SK-N-SH treated with all-trans-retinoic acid at 6 μM for 48 hours (cell line): Measurements from ENCODE around the gene HDDC3.

Experiments used
- BACH2 ChIP-seq: fragments of 250-450 bp; sonication (Bioruptor Pico); IDR thresholded peaks from 2 replicates; pipeline ENCODE4 v1.9.0; 2021; ENCODE audit warnings: mild to moderate bottlenecking, borderline replicate concordance
- CREB5 ChIP-seq: fragments of 250-450 bp; sonication (Bioruptor Pico); IDR thresholded peaks from 2 replicates; pipeline ENCODE4 v1.5.1; 2020; ENCODE audit warnings: low read depth, mild to moderate bottlenecking, moderate library complexity
- CSDC2 ChIP-seq: fragments of 250-450 bp; sonication (Bioruptor Pico); IDR thresholded peaks from 2 replicates; pipeline ENCODE4 v1.5.0; 2020; ENCODE audit warnings: mild to moderate bottlenecking, moderate library complexity
- ISL1 ChIP-seq: fragments of 250-450 bp; sonication (Bioruptor Pico); IDR thresholded peaks from 2 replicates; pipeline ENCODE4 v2.1.2; 2022; ENCODE audit warnings: mild to moderate bottlenecking, moderate library complexity
- PATZ1 ChIP-seq: fragments of 250-450 bp; sonication (Bioruptor Pico); IDR thresholded peaks from 2 replicates; pipeline ENCODE4 v1.8.0; 2020; ENCODE audit warnings: mild to moderate bottlenecking, moderate library complexity, borderline replicate concordance
- POU6F1 ChIP-seq: fragments of 250-450 bp; sonication (Bioruptor Pico); IDR thresholded peaks from 2 replicates; pipeline ENCODE4 v1.8.0; 2021; ENCODE audit warnings: low read depth, mild to moderate bottlenecking, moderate library complexity, borderline replicate concordance
- RARB ChIP-seq: fragments of 250-450 bp; sonication (Bioruptor Pico); IDR thresholded peaks from 2 replicates; pipeline ENCODE4 v1.8.0; 2021; ENCODE audit warnings: mild to moderate bottlenecking, moderate library complexity
- TCF4 ChIP-seq: fragments of 250-450 bp; sonication (Bioruptor Pico); IDR thresholded peaks from 2 replicates; pipeline ENCODE4 v1.8.0; 2021; ENCODE audit warnings: mild to moderate bottlenecking, moderate library complexity, borderline replicate concordance
- ZC3H10 ChIP-seq: fragments of 250-450 bp; sonication (Bioruptor Pico); IDR thresholded peaks from 2 replicates; pipeline ENCODE4 v1.5.1; 2021; ENCODE audit warnings: mild to moderate bottlenecking, moderate library complexity
- ZFP3 ChIP-seq: fragments of 250-450 bp; sonication (Bioruptor Pico); IDR thresholded peaks from 2 replicates; pipeline ENCODE4 v1.5.0; 2020; ENCODE audit warnings: mild to moderate bottlenecking, moderate library complexity
- ZFP30 ChIP-seq: fragments of 450-650 bp; formaldehyde crosslinking; IDR thresholded peaks from 2 replicates; pipeline ENCODE4 v1.5.0; 2022; ENCODE audit warnings: mild to moderate bottlenecking, moderate library complexity

- no peak for TF ChIP-seq BACH2 (CRISPR knock-in tag)
- TF ChIP-seq CSDC2 (CRISPR knock-in tag): no peak
- TF ChIP-seq CREB5 (CRISPR knock-in tag): no peak
- no peak for TF ChIP-seq POU6F1 (CRISPR knock-in tag)
- TF ChIP-seq PATZ1 (CRISPR knock-in tag): no peak
- TF ChIP-seq RARB (CRISPR knock-in tag): no peak
- no peak for TF ChIP-seq ZFP30 (CRISPR knock-in tag)
- TF ChIP-seq ZFP3 (CRISPR knock-in tag): no peak
- no peak for TF ChIP-seq ISL1
- no peak for TF ChIP-seq ZC3H10 (CRISPR knock-in tag)
- TF ChIP-seq TCF4 (CRISPR knock-in tag): no peak
Observed at GRCh38 chr15:90907838-90908507, 24.4 kb downstream of the HDDC3 start.
